Stomach (tissue), 4 donors: ENCODE data around the gene MTMR8.

Source experiments
- CTCF ChIP-seq, 7 experiments: fragments of 450-650 bp in 4 of 7; fragments of 200-600 bp in 3 of 7; sonication (generic) in 3 of 7; IDR thresholded peaks; one replicate each; pipeline ENCODE4 v1.5.1; 2016 to 2019; ENCODE audit warnings: antibody characterized with exemption in 7 of 7, control low read depth in 2 of 7, mild to moderate bottlenecking in 1 of 7
- EP300 ChIP-seq: sonication (generic); formaldehyde crosslinking; IDR thresholded peaks from one replicate; pipeline ENCODE4 v1.6.1; 2017; ENCODE audit warnings: antibody characterized with exemption
- POLR2A ChIP-seq, 4 donors: fragments of 450-650 bp; IDR thresholded peaks; one replicate each; pipeline ENCODE4 v1.6.1; 2016; ENCODE audit warnings: antibody characterized with exemption in 4 of 4, control low read depth in 2 of 4, mild to moderate bottlenecking in 1 of 4, moderate library complexity in 1 of 4
- POLR2AphosphoS5 ChIP-seq, 3 donors: sonication (generic); formaldehyde crosslinking; IDR thresholded peaks; one replicate each; pipeline ENCODE4 v1.6.1; 2016; ENCODE audit warnings: antibody characterized with exemption in 3 of 3

- TF ChIP-seq CTCF (IDR thresholded peaks at IDR 0.05) (no peak), POLR2AphosphoS5 (IDR thresholded peaks at IDR 0.05) (no peak), POLR2A (IDR thresholded peaks at IDR 0.05) (no peak), EP300 (no peak)
Measured at GRCh38 chrX:64321507-64321906, 73.7 kb downstream of the MTMR8 start.
